HUDEP-2 (cell line): ENCODE measurements around the gene LSM2.

Source experiments
- DNase-seq, 76 experiments: peaks; one replicate each; lab custom pipeline; 2025; ENCODE audit not compliant: unreplicated experiment in 76 of 76; lab: John Stamatoyannopoulos, UW

The LSM2 gene

GRCh38 chr6:31762356-31762755 is 44.4 kb downstream of the LSM2 start, which contains the start of gene SAPCD1:
TSS of gene SAPCD1 (plus strand) at chr6:31762656. CDS start at chr6:31763055, 399 bp downstream.
- no peak for DNase-seq

DNA sequence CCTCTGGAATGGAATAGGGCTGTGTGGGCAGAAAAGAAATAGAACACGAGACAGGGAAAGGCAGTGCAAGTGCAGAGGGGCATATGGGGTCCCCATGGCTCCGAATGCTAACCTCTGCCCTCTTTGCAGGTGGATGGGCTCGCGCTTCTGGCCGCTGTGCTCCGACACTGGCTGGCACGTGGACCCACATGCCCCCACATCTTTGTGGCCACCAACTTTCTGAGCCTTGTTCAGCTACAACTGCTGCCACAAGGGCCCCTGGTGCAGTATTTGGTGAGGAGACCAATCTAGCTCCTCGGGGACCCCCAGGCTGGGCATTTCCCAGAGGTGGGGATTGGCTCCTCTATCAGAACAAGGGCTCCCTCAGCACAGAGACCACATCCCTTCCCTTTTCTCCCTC is 45.4 kb downstream of the LSM2 start:
- DNase-seq, result no peak

DNA sequence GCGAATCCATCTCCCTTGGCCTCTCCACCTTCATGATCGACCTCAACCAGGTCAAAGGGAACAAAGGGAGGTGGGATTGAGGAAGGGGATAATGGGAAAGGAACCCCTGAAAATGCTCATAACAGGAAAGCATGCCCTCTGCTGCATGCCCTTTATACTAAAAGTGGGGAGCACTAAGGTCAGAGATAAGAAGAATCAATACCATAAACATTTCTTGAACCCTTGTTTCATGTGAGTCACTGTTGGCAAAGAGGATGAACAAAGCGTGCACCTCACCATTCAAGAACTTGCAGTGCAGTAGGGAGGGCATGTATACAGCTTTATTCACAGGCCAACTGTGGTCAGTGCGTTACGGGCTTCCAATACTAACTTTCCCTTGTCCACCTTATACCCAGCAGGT is 46.0 kb downstream of the LSM2 start:
- no peak for DNase-seq

DNA sequence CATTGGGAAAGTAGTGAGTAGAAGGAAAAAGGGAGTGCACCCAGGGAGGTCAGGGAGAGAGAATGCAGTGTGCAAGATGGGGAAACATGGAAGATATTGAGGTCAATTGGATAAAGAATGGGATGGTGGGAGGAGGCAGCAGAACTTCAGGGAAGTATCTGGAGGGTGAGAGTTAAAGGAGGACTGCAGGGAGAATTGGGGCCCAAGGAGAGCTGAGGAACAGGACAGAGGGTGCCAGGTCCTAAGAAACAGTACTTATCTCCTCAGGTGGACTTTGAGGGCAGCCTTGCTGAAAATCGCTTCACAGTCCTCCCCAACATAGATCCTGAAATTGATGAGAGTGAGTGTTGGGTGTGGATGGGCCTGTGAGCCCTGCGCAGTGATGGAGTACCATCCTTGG is 48.5 kb downstream of the LSM2 start:
- DNase-seq, result no peak

- DNase-seq, result no peak
Observed at GRCh38 chr6:31752739-31753319, 53.9 kb downstream of the LSM2 start.

DNA sequence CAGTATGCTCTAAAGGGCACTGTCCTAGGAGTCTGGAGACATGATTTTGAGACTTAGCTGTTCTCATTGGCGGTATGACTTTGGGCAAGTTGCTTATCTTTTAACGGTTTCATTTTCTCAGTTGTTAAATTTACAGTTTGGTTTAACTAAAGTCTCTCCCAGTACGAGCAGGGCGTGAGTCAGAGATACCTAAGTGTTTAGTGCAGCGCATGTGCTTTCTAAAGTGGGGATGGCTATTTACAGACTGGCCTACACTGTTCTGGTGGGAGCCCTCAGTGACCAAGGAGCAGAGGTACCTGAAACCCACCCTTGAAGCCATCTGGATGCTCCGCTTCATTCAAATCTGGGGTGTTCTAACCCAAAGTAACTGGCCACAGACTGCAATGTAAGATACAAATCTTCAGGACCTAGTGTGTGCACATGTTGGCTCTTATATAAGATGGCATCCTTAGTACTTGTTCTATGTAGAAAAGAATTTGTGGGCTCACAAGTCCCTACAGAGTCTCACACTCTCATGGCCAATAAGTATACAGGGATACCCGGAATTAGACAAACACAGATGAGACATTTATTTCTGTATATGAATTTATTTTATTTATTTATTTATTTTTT is 56.2 kb downstream of the LSM2 start:
- no peak for DNase-seq

DNA sequence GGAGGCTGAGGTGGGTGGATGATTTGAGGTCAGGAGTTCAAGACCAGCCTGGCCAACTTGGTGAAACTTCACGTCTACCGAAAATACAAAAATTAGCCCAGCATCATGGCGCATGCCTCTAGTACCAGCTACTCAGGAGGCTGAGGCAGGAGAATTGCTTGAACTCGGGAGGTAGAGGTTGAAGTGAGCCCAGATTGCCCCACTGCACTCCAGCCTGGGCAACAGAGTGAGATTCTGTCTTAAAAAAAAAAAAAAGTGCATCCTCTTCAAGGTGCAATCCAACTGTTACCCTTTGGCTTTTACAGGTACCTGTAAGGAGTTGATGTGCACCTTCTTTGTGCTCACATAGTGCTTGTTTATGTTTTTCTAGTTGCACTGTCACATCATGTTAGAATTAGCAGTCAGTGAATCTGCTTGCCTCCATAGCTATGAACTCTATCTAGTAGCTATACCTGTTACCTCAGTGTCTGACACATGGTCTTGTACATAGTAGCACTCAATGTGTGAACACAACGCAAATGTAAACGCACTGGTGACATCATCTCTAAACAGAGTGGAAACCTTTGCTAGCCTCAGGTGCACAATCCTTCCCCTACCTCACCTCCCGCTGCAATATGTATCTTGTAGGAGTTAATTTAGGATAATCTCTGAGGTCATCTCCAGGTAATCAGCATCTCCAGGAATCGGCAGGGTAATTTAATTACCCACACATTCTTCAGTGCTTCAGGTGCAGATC is 57.3 kb downstream of the LSM2 start:
- DNase-seq, result no peak
